Measurements from ENCODE around the gene COL4A5. TPM values are rescaled to one million over a fixed set of nuclear protein-coding genes. Genes with fewer than 3 reads are reported as not detected.

The COL4A5 gene
- total and polyA plus RNA-seq, 2 experiments from 2014 or later: 28.6 to 99.0 TPM

GRCh38 chrX:108415146-108415545, 24.5 kb upstream of the COL4A5 start:
- H3K4me1 ChIP-seq (ENCODE audit: insufficient read depth): peaks cover 12% of the 10 kb centered on the region
- no peak overlapping the region for H3K4me3 ChIP-seq
- H3K27ac ChIP-seq: no peak overlapping the region
- DNase-seq (ENCODE audit: low spot score): no peak
- 83% methylated on average over 1 of the region's 1 CpG for WGBS (ENCODE audit: low lambda C conversion rate, missing lambda C conversion rate)
- H3K27me3 ChIP-seq: no peaks in the 10 kb centered on the region
- no peaks in the 10 kb centered on the region for H3K36me3 ChIP-seq (replicated peaks; ENCODE audit: insufficient read depth, low read depth)
- no peak for TF ChIP-seq EZH2phosphoT487 (IDR thresholded peaks at IDR 0.05; ENCODE audit: low read depth, severe bottlenecking, unreplicated experiment)
- TF ChIP-seq CTCF (IDR thresholded peaks at IDR 0.05; ENCODE audit: poor library complexity): no peak
- no peak for TF ChIP-seq EZH2 (IDR thresholded peaks at IDR 0.05; ENCODE audit: borderline replicate concordance)
- no peak overlapping the region for H3K4me2 ChIP-seq
- no peaks in the 10 kb centered on the region for H3K9me2 ChIP-seq (replicated peaks; ENCODE audit: insufficient read depth)
- H2AFZ ChIP-seq: no peak overlapping the region
- H3K79me2 ChIP-seq: no peaks in the 10 kb centered on the region
- no peaks in the 10 kb centered on the region for H4K20me1 ChIP-seq (ENCODE audit: insufficient read depth, poor library complexity, severe bottlenecking)
- no peaks in the 10 kb centered on the region for H3K9me3 ChIP-seq (ENCODE audit: low read depth)

- Histone ChIP-seq H3K27ac (no peak overlapping the region), H3K9me3 (ENCODE audit: low read depth) (no peaks in the 10 kb centered on the region), H3K27me3 (no peaks in the 10 kb centered on the region), H3K36me3 (replicated peaks; ENCODE audit: insufficient read depth, low read depth) (no peaks in the 10 kb centered on the region), H3K4me1 (ENCODE audit: insufficient read depth) (peaks cover 12% of the 10 kb centered on the region), H3K4me2 (no peak overlapping the region), H3K79me2 (no peaks in the 10 kb centered on the region), H4K20me1 (ENCODE audit: insufficient read depth, poor library complexity, severe bottlenecking) (no peaks in the 10 kb centered on the region), H3K4me3 (no peak overlapping the region), H3K9me2 (replicated peaks; ENCODE audit: insufficient read depth) (no peaks in the 10 kb centered on the region), H2AFZ (no peak overlapping the region)
- no peak for DNase-seq (ENCODE audit: low spot score)
- 31% methylated on average over 2 of the region's 2 CpGs for WGBS (ENCODE audit: low lambda C conversion rate, missing lambda C conversion rate)
- TF ChIP-seq EZH2 (IDR thresholded peaks at IDR 0.05; ENCODE audit: borderline replicate concordance) (no peak), EZH2phosphoT487 (IDR thresholded peaks at IDR 0.05; ENCODE audit: low read depth, severe bottlenecking, unreplicated experiment) (no peak), CTCF (IDR thresholded peaks at IDR 0.05; ENCODE audit: poor library complexity) (no peak)
These were observed 23.7 kb upstream of the COL4A5 start for GRCh38 chrX:108415891-108416290.

- H4K20me1 ChIP-seq (ENCODE audit: insufficient read depth, poor library complexity, severe bottlenecking): no peaks in the 10 kb centered on the region
- H3K36me3 ChIP-seq (replicated peaks; ENCODE audit: insufficient read depth, low read depth): no peaks in the 10 kb centered on the region
- H3K9me3 ChIP-seq (ENCODE audit: low read depth): no peaks in the 10 kb centered on the region
- 43% methylated on average over 1 of the region's 1 CpG for WGBS (ENCODE audit: low lambda C conversion rate, missing lambda C conversion rate)
- H2AFZ ChIP-seq: no peak overlapping the region
- H3K4me2 ChIP-seq: no peak overlapping the region
- DNase-seq (ENCODE audit: low spot score): no peak
- H3K4me3 ChIP-seq: no peak overlapping the region
- no peaks in the 10 kb centered on the region for H3K27me3 ChIP-seq
- H3K79me2 ChIP-seq: no peaks in the 10 kb centered on the region
- TF ChIP-seq EZH2 (IDR thresholded peaks at IDR 0.05; ENCODE audit: borderline replicate concordance): no peak
- TF ChIP-seq CTCF (IDR thresholded peaks at IDR 0.05; ENCODE audit: poor library complexity): no peak
- TF ChIP-seq EZH2phosphoT487 (IDR thresholded peaks at IDR 0.05; ENCODE audit: low read depth, severe bottlenecking, unreplicated experiment): no peak
- no peaks in the 10 kb centered on the region for H3K9me2 ChIP-seq (replicated peaks; ENCODE audit: insufficient read depth)
- no peak overlapping the region for H3K27ac ChIP-seq
- H3K4me1 ChIP-seq (ENCODE audit: insufficient read depth): peaks cover 6% of the 10 kb centered on the region
These were observed 22.4 kb upstream of the COL4A5 start for GRCh38 chrX:108417257-108417656.

GRCh38 chrX:108419401-108419800, 20.2 kb upstream of the COL4A5 start:
- no peaks in the 10 kb centered on the region for H3K36me3 ChIP-seq (replicated peaks; ENCODE audit: insufficient read depth, low read depth)
- H3K27me3 ChIP-seq: no peaks in the 10 kb centered on the region
- DNase-seq (ENCODE audit: low spot score): no peak
- H4K20me1 ChIP-seq (ENCODE audit: insufficient read depth, poor library complexity, severe bottlenecking): no peaks in the 10 kb centered on the region
- H3K9me3 ChIP-seq (ENCODE audit: low read depth): no peaks in the 10 kb centered on the region
- no peaks in the 10 kb centered on the region for H3K79me2 ChIP-seq
- no peak overlapping the region for H3K4me3 ChIP-seq
- 42% methylated on average over 1 of the region's 1 CpG for WGBS (ENCODE audit: low lambda C conversion rate, missing lambda C conversion rate)
- TF ChIP-seq CTCF (IDR thresholded peaks at IDR 0.05; ENCODE audit: poor library complexity): no peak
- no peak for TF ChIP-seq EZH2 (IDR thresholded peaks at IDR 0.05; ENCODE audit: borderline replicate concordance)
- no peak for TF ChIP-seq EZH2phosphoT487 (IDR thresholded peaks at IDR 0.05; ENCODE audit: low read depth, severe bottlenecking, unreplicated experiment)
- no peak overlapping the region for H3K4me2 ChIP-seq
- H3K4me1 ChIP-seq (ENCODE audit: insufficient read depth): peaks cover 6% of the 10 kb centered on the region
- H3K27ac ChIP-seq: no peak overlapping the region
- no peak overlapping the region for H2AFZ ChIP-seq
- H3K9me2 ChIP-seq (replicated peaks; ENCODE audit: insufficient read depth): no peaks in the 10 kb centered on the region
